GM18867 (cell line): ENCODE measurements around the gene PPP1R12C.

Source experiments
- ATAC-seq: cut with Tn5 transposase; IDR thresholded peaks from one replicate; pipeline ENCODE4 v1.9.1; 2021; ENCODE audit warnings: mild to moderate bottlenecking, moderate library complexity; ENCODE audit not compliant: unreplicated experiment

PPP1R12C gene

DNA sequence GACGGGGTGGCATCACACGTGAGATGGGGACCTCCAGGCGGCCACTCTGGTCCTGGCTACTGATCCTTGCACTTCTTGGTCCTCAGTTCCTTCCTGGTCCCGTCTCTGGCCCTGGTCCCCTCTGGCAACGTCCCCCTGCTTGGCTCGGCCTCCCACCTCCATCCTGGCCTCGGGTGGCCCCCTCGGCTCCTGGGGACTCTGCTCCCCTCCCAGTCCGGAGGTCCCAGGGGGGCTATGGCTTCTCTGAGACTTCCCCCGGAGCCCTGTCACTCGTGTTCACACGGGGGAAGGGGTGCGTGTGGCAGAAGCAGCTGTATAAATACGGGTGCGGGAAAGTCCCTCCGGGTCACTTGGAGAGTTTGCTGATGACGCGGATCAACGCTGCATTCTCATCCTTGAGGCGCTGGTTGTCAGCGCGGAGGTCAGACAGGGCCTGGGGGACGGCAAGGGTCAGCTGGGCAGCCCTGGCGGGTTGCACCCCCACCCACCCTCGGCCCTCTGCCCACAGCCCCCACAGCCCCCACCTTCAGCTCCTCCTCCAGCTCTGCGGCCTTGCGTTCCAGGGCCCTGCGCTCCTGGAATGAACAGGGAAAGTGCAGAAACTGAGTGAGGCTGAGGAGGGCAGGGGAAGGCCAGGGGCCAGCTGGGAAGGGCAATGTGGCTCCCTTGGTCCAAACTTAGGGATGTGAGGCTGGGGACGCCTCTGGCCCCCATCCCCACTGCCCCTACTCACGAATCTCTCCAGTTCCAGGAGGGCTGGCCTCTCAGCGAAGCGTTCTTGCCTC, 26.1 kb downstream of the PPP1R12C start:
- ATAC-seq, result no peak

DNA sequence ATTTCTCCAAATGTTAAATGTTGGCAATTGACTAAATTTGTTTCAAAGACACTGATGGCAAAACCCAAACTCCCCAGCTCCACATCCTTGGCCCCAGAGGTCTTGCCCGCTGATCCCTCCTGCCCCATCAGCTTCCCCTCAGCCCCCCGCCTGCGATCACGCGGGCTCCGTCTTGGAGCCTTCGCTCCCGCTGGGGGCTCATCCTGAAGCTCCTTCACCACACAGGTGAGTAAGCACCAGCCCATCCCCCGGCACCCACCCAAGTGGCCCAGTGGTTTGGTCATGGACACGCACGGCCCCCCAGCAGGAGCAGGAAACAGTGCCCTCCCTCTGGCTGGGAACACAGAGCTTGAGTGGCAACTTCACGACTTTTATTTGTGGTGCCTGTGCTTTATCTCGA, 26.9 kb downstream of the PPP1R12C start:
- ATAC-seq, result no peak

DNA sequence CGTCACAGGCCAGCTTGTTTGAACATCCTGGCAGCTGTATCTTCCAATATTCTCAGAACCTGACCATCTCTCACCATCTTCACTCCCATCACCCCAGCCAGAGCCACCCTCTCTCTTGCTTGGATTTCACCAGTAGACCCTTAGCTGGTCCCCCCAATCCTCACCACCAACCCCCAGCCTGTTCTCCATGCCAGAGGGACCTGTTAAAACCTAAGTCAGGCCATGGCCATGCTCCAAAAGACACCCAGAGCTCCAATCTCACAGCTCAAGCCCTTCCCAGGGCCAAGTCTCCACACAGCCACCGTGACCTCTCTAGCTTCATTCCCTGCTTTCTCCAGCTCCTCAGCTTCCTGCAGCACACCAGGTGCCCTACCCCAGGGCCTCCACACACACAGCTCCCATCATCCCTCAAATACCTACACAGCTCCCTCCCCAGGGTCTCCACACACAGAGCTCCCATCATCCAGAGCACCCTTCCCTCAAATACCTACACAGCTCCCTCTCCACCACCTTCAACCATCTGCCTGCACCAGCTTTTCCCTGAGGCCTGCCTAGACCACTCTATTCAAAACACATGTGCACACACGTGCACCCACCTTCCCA, 28.0 kb downstream of the PPP1R12C start:
- no peak for ATAC-seq

DNA sequence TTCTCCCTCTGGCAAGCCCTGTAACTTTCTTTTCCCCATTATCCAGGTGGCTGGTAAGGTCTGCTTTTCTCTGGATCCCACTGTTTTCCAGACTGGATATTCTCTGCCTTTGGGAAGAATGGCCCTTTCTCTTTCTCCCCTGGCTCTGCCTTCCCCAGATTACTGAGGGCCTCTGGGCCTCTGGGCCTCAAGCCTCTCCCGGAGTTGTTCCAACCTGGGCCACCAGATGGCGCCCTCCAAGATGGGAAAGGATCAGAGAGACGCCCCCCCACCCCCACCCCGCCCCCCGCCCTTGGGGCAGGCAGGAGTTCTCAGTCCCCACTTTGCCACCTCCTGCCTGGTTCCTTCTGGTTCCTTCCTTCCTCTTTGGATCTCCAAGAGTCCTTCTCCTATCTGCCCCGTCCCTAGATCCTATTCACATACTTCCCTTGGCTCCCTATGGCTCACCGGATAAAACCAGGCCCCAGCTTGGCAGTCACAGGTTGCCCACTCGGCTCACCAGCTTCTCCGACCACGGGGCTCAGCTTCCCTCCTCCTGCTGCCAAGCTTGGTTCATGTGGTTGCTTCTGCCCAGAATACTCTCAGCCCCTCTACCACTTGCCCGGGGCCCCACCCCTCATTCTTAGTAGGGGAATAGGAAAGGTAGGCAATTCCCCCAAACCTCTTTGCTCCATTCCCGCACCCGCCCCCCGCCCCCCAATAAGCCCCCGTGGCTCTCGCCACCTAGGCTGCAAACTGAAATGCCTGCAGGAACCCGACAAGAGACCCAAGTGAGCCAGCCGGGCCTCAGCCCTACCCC, 28.7 kb downstream of the PPP1R12C start:
- ATAC-seq, result no peak

DNA sequence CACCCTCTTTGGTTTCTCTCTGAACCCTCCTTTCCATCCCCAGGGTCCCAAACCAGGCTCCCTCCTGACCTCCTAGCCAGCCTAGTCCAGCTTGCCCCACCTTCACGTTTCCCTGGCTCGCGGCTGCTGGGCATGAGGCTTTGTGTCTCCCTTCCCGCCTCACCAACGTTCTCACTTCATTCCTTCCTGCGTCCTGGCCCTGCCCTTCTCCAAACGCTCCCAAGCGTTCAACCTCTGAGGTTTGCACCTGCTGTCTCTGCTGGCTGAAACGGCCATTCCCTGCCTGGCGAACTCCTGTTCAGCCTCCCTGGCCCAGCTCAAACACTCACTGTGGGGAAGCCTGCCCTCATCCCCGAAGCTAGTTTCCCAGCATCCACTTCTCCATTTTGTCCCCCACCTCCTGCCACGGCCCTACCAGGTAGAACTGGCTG, 29.4 kb downstream of the PPP1R12C start:
- ATAC-seq, result no peak

DNA sequence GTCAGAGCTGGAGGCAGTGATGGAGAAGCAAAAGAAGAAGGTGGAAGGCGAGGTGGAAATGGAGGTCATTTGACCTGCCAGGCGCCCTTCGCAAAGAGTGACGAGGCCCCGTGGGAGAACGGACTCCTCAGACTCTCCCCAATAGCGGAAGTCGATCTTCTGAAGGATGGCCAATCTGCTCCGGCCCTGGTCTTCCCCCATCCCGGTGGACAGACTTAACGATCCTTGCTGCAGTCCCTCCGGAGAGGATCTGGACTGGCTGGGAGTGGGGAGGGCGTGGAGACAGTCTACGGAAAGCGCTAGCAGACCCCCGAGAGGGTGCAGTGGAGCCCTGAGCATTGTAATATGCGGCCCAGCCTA, 29.9 kb downstream of the PPP1R12C start:
- ATAC-seq, result no peak

DNA sequence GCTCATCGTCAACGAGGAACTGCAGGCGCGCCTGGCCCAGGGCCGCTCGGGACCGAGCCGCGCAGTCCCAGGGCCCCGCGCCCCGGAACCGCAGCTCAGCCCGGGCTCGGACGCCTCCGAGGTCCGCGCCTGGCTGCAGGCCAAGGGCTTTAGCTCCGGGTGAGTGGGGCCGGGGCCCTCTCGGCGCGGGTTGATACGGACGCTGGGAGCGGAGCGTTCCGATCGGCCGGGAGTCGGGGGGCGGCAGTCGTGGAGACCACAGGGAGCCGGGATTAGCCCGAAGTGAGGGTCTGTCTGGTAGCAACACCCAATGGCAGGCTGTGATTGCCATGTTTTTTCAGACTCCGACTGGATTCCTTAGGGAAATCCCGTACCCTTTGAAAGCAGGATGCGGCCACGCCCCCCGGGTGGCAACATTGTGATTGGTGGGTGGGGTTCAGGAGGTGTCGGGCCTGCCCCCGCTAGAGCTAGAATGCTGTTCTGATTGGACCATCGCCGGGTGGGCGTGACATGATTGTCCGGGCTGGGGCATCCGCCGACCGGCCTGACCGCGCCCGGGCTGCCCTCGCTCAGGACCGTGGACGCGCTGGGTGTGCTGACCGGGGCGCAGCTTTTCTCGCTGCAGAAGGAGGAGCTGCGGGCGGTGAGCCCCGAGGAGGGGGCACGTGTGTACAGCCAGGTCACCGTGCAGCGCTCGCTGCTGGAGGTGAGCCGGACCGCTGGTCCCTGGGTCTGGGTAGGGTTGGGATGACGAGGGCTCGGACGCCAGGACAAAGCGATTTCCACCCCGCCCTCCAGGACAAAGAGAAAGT, 30.5 kb downstream of the PPP1R12C start:
- ATAC-seq, result no peak

DNA sequence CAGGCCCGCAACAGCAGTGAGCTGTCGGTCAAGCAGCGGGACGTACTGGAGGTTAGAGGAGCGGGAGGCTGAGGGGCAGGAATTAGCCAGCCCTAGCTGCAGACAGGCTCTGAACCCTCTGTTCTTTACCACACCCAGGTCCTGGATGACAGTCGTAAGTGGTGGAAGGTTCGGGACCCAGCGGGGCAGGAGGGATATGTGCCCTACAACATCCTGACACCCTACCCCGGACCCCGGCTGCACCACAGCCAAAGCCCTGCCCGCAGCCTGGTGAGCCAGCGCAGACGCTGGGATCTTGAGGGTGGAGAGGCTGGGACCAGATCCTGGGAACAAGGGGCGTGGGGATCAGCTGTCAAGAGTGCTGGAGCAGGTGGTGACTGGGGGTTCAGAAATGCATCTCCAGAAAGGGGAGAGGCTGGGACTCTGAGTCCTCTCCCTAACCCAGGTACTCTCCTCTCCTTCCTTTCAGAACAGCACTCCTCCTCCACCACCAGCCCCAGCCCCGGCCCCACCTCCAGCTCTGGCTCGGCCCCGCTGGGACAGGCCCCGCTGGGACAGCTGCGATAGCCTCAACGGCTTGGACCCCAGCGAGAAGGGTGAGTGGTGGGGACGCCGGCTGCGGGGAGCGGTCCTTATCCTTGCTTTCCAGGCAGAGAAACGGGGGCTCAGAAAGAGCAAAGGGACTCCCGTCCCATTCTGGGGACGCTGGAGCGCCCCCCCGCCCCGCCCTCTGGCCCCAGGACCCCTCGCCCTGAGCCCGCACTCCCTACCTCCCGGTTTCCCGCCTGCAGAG, 31.3 kb downstream of the PPP1R12C start:
- ATAC-seq, result no peak

DNA sequence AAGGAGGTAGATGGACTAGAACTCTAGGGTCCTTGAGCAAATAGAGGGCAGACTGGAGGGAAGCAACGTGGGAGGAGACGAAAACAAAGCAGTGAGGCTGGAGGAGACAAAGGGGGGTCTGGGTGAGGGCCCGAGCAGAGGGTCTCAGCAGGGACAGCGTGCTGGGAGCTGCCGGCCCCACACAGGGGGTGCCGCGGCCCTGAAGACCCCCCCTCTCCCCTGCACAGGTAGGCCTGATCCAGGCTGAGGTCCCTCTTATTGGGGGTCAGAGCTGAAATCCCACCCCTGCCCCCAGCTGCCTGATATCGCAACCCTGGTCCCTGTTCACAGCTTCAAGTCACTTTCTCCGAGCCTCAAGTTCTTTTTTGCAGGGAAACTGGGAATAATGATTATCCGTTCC, 33.0 kb downstream of the PPP1R12C start:
- no peak for ATAC-seq

DNA sequence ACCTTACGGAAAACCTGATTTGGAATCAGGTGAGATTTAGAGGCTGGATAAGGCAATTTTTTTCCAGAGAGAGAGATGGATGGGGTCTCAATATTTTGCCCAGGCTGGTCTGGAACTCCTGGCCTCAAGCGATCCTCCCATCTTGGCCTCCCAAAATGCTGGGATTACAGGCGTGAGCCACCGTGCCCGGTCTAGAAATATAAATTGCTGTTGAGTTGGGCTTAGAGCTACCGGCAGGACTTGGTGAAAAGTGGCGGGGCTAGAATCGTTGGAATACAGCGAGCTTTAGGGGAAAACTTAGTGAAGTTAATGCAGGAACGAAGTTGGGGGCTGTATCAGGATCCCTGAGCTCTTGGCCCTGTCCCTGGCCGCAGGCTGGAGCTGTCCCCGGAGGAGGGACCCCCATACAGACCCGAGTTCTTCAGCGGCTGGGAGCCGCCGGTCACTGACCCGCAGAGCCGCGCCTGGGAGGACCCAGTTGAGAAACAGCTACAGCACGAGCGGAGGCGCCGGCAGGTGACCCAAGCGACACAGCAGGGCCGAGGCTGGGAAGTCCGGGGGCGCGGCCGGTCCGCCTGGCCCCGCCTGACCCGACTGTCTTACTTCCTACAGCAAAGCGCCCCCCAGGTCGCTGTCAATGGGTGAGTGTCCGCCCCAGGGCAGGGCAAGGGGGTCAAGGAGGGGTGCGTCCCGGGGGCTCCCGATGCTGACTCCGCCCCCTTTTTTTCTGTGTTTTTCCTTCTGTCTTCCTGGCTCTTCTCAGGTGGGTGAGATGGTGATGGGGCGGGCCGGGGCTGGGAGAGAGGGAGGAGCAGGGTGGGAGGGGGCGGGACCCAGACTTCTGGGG, 34.2 kb downstream of the PPP1R12C start:
- ATAC-seq, result no peak

DNA sequence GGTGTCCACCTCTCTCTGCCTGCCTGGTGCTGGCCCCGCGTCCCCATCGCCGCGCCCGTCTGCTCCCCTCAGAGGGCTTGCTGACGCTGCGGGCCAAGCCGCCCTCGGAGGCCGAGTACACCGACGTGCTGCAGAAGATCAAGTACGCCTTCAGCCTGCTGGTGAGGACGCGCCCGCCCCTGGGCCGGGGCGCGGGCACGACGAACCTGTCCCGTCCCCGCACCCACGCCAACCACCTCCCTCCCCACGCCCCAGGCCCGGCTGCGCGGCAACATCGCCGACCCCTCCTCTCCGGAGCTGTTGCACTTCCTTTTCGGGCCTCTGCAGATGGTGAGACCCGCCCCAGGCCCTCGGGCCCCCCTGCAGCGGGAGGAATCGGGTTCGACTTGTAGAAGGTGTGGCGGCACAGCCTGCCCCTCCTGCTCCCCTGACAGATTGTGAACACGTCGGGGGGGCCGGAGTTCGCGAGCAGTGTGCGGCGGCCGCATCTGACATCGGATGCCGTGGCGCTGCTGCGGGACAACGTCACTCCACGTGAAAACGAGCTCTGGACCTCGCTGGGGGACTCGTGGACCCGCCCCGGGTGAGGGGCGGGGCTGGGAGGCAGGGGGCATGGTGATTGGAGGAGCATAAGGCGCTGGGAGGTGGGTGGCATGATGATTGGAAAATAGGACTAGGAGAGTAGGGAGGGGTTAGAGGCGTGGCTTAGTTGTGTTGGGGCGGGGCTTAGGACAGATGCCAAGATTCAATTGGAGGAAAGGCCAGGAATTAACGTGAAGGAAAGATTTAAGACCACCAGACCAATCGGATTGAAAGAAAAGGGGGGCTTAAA, 35.2 kb downstream of the PPP1R12C start:
- ATAC-seq, result no peak

DNA sequence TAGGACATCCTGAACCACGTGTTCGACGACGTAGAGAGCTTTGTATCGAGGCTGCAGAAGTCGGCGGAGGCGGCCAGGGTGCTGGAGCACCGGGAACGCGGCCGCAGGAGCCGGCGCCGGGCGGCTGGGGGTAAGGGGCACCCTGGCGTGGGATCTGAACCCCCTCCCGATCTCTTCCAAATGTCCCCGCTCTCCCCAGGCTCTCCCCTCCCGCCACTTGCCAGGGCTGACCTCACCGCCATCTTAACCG, 35.7 kb downstream of the PPP1R12C start:
- ATAC-seq, result no peak

DNA sequence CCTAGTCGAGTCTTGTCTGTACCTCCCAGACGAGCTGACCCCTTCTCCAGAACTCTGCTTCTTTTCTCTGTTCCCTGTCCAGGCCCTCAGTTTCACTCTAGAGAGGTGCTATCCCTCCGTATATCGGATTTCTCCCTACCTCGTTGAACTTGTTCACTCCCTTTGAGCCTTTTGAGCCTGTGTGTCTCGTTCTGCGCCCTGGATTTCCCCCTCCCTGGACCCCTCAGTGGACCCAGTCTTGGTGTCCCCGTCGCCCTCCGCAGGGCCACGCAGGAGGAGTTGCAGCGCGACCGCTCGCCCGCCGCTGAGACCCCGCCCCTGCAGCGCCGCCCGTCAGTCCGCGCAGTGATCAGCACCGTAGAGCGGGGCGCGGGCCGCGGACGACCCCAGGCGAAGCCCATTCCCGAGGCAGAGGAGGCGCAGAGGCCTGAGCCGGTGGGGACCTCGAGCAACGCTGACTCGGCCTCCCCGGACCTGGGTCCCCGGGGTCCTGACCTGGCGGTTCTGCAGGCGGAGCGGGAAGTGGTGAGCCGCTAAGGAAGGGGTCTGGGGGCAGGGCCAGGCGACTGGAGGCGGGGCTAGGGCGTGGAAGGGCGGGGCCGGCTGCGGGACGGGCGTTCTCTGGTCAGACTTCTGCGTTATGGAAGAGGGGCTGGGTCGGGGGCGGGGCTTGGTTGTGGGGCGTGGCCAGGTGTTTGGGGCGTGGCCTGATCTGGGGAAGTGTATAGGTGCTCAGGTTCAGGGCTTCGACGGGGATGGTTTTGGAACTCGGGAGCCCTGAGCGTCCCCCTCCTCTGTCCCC, 36.3 kb downstream of the PPP1R12C start:
- peak; percentile 61 for ATAC-seq

DNA sequence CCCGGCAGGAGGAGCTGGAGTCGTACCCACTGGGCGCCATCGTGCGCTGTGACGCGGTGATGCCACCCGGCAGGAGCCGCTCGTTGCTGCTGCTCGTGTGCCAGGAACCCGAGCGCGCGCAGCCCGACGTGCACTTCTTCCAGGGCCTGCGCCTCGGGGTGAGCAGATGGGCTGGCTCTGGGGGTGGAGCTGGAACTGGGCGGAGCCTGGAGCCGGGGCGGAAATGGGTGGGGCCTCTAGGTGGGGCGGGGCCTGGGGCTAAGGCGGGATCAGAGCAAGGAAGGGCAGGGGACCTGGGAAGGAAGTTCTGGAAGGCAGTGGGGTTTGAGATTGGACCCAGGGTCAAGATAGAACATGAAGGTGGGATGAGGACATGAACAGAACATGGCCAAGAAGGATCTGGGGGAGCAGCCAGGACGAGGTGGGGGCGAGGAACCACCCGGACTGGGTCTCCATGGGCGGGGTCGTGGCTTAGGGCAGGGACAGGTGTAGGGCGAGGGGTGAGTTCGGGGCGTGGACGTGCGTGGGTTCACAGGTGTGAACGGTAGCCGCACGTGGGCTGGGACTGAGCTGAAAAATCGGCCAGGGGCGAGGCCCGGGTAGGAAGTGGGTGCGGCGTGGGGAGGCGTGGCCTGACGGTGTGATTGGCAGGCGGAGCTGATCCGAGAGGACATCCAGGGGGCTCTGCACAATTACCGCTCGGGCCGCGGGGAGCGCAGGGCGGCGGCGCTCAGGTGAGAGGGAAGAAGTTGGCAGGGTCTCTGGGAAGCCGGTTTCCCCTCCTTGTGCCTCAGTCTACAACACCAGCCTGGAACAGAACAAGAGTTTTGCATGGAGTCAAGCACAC, 37.1 kb downstream of the PPP1R12C start:
- peak; percentile 43 for ATAC-seq

DNA sequence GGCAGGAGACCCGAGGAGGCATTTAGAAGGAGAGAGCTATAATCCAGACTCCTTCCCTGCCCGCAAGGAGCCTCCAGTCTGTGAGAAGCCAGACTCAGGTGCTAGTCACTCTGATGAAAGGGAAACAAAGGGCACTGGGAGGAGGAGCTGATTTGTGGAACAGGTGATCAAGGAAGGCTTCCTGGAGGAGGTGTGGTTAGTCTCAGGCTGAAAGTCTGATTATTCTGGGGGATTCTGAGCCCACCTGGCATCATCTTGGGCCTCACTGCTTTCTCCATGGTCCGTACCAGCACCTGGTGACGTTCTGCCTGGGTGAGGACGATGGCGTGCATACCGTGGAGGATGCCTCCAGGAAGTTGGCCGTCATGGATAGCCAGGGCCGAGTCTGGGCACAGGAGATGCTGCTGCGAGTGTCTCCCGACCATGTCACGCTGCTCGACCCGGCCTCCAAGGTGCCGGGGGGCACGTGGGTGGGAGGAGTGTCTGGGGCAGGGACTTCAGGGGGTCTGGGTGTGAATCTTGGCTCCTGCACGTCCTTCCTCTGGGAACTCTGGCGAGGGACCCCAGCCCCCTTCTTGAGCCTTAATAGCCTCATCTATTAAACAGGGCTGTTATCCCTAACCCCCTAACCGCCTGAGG, 37.9 kb downstream of the PPP1R12C start:
- no peak for ATAC-seq

DNA sequence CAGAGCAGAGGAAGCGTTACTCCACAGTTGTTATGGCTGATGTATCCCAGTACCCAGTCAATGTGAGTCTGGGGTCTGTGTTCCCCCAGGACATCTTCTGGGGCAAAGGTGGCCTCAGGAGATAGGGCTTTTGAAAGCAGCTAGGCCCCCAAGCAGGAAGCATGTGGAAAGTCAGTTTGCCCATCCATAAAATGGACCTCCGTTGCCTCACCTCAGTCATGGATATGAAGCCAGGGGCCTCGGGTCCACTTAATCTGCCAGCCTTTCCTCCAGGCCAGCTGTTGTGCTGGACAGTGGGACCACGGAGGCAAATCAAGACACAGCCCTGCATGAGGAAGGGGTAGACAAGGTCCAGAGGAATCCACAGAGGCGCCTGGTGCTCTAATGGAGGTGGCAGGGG, 38.4 kb downstream of the PPP1R12C start:
- no peak for ATAC-seq

DNA sequence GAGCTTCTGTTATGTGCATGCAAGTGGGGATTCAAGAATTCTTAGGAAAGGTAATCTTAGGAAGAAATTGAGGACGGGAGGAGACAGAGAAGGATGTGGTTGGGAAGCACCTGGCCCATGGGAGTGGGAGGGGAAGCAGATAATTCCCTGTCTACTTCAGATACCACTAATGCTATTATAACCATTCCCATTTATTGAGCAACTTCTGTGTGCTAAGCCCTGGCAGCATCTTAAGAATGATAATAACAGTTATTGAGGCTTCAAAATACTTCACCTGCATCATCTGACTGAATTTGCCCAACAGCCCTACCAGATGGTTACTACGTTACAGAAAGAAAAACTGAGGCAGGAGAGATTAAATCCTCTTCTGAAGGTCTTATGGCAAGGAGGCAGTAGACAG, 40.3 kb downstream of the PPP1R12C start:
- no peak for ATAC-seq
